Measurements from ENCODE around the gene TMEM144.

The TMEM144 gene

DNA sequence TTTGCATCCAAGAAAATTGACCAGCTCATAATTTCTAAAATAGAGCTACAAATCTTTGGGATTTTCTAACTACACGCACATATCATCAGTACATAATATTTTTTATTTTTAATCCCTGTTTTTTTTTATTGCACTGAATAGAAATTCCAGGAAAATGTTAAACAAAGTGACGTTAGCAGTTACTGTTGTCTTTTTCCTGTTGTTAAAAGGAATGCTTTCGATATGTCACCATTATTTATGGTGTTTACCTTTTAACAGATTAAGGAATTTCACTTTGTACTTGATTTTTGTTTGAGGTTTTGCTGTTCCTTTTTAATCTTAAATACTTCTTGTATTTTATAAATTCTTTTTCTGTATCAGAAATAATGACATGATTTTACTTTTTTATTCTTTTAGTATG is 89.7 kb downstream of the TMEM144 start:
- DNase-seq (ENCODE audit: low spot score), result no peak

DNA sequence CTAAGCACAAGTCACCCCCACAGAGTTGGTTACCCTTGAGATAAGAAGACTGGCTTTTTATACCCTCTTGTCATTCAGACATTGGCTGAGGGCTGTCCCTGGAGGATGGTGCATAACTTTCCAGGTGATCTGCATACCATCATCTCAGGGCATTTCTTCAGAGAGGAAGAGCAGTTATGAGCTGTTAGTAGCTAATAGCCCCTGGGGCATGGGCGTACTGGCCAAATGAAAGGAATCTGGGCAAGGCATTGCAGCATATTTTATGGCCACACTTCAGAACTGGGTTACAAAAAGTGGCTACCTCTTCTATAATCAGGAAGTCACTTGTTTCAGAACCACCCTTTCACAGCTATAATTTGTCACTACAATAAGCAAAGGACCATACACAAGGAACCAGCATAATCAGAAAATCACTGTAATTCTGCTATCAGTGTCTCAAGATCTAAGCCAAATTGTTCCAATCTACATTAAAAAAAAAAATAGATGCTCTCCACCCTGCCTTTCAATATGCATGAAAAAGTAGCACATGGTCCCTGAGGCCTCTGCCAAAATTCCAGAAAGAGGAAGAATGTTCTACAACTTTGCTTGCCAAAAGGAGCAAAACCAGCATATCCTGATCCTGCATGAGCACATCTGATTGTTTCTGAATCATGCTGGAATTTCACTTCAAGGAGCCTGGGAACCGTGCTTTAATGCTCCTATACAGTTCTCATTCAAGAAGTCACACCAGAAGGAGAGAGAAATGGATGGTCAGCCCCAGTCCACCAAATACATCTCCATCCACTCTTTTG is 92.0 kb downstream of the TMEM144 start:
- no peak for DNase-seq (ENCODE audit: low spot score)

DNA sequence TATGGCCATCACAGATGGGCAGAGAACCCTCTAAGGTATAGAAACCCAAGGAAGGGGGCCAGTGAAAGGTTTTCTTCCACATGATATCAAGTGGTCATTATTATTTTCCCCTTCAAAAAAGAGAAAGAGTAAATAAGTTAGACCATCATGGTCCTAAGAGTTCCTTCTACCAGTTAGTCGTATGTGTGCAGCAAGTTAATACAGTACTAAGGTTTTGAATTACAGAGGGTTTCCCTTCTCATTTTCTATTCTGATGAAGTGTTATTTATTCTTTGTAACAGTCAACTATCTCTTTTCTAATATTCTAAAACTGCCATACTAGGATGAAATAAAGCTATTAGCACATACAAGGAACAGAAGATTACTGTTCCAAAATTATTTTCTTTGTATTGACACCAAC is 94.4 kb downstream of the TMEM144 start:
- DNase-seq (ENCODE audit: low spot score), result no peak

All from kidney tubule cell (primary cell).